Measurements from ENCODE around the gene PTPRC. TPM values are rescaled to one million over a fixed set of nuclear protein-coding genes. Genes with fewer than 3 reads are reported as not detected.

PTPRC gene
- total and polyA plus RNA-seq, 4 experiments from 2014 or later, result 915 to 1,019 (median 980) TPM

- intact Hi-C loops (cut with micrococcal nuclease), result loop anchor here (1.0 kb wide), 1 partner anchor 8 kb away; no protein-coding TSS in a partner anchor
- no peaks in the 10 kb centered on the region for H3K27me3 ChIP-seq (ENCODE audit: insufficient read depth, low read length)
- peaks cover 68 to 83% (median 77%) of the 10 kb centered on the region in 4 donors for H3K4me1 Mint-ChIP-seq
- ChIA-PET CTCF (ENCODE audit: partially characterized antibody) (no interaction called here), POLR2A (ENCODE audit: partially characterized antibody) (interaction anchor here (1.0 to 22.8 kb wide), 6 partner anchors 12 to 45 kb away, joined by 3 to 449 read pairs (median 162); partner anchors contain the start of gene PTPRC)
- H3K4me3 ChIP-seq (ENCODE audit: low read length in 2 of 2), result peak overlapping the region; percentile 11 to 29
- H3K27ac Mint-ChIP-seq, result peak overlapping the region; percentile 84 to 99 (median 90)
- no peaks in the 10 kb centered on the region for H3K27me3 Mint-ChIP-seq
- H3K4me3 Mint-ChIP-seq, result peak overlapping the region; percentile 43 to 87 (median 76)
- peaks cover 95% of the 10 kb centered on the region for H3K4me1 ChIP-seq (ENCODE audit: insufficient read depth, low read length)
- H3K36me3 ChIP-seq (ENCODE audit: insufficient read depth, low read length), result peaks cover 16% of the 10 kb centered on the region
- H3K27ac ChIP-seq (ENCODE audit: low read depth, low read length), result peak overlapping the region; percentile 66
- no peaks in the 10 kb centered on the region for H3K9me3 ChIP-seq (ENCODE audit: control insufficient read depth in 1 of 2, low read length in 2 of 2)
- H3K9me3 Mint-ChIP-seq, result no peaks in the 10 kb centered on the region
- DNase-seq, result peak in 1 of 5 donors; percentile 32
- peaks cover 32 to 60% of the 10 kb centered on the region in 2 donors for H3K36me3 Mint-ChIP-seq
Measured at GRCh38 chr1:198664068-198664788, 25.4 kb downstream of the PTPRC start.

- H3K4me1 ChIP-seq (ENCODE audit: insufficient read depth, low read length), result peaks cover 98% of the 10 kb centered on the region
- H3K27ac ChIP-seq (ENCODE audit: low read depth, low read length), result peak overlapping the region; percentile 21
- ChIA-PET POLR2A (ENCODE audit: partially characterized antibody) (interaction anchor here (0.8 to 22.8 kb wide), 13 partner anchors 8 to 145 kb away, joined by 3 to 449 read pairs (median 4); partner anchors contain the start of gene PTPRC), CTCF (ENCODE audit: partially characterized antibody) (interaction anchor here (1.0 to 3.4 kb wide), 9 partner anchors 7 to 47 kb away, joined by 3 to 17 read pairs (median 6); no protein-coding TSS in a partner anchor)
- Mint-ChIP-seq H3K4me3 (peak overlapping the region in 6 of 8 donors; percentile 43 to 82 (median 75)), H3K4me1 (peaks cover 74 to 93% (median 84%) of the 10 kb centered on the region in 4 donors), H3K27me3 (no peaks in the 10 kb centered on the region), H3K27ac (peak overlapping the region; percentile 84 to 99 (median 96)), H3K36me3 (peaks cover 48 to 66% of the 10 kb centered on the region in 2 donors), H3K9me3 (no peaks in the 10 kb centered on the region)
- H3K9me3 ChIP-seq (ENCODE audit: control insufficient read depth in 1 of 2, low read length in 2 of 2), result no peaks in the 10 kb centered on the region
- H3K36me3 ChIP-seq (ENCODE audit: insufficient read depth, low read length), result peaks cover 16% of the 10 kb centered on the region
- no peak for DNase-seq
- no peak overlapping the region for H3K4me3 ChIP-seq (ENCODE audit: low read length in 2 of 2)
- no peaks in the 10 kb centered on the region for H3K27me3 ChIP-seq (ENCODE audit: insufficient read depth, low read length)
- intact Hi-C loops (cut with micrococcal nuclease), result no loop called here
Measured at GRCh38 chr1:198667186-198667585, 28.3 kb downstream of the PTPRC start.

- Histone ChIP-seq H3K4me1 (ENCODE audit: insufficient read depth, low read length) (peaks cover 98% of the 10 kb centered on the region), H3K27me3 (ENCODE audit: insufficient read depth, low read length) (no peaks in the 10 kb centered on the region), H3K27ac (ENCODE audit: low read depth, low read length) (peak overlapping the region; percentile 61), H3K9me3 (ENCODE audit: control insufficient read depth in 1 of 2, low read length in 2 of 2) (no peaks in the 10 kb centered on the region), H3K36me3 (ENCODE audit: insufficient read depth, low read length) (peaks cover 16% of the 10 kb centered on the region), H3K4me3 (ENCODE audit: low read length in 2 of 2) (peak overlapping the region in 1 of 2 donors; percentile 11)
- ChIA-PET POLR2A (ENCODE audit: partially characterized antibody) (interaction anchor here (0.6 to 22.8 kb wide), 15 partner anchors 9 to 145 kb away, joined by 3 to 449 read pairs (median 4); partner anchors contain the start of gene PTPRC), CTCF (ENCODE audit: partially characterized antibody) (interaction anchor here (1.0 to 3.4 kb wide), 10 partner anchors 8 to 57 kb away, joined by 3 to 17 read pairs (median 6); no protein-coding TSS in a partner anchor)
- H3K27me3 Mint-ChIP-seq, result no peaks in the 10 kb centered on the region
- peaks cover 50 to 66% of the 10 kb centered on the region in 2 donors for H3K36me3 Mint-ChIP-seq
- peak overlapping the region; percentile 19 to 82 (median 72) for H3K4me3 Mint-ChIP-seq
- no peaks in the 10 kb centered on the region for H3K9me3 Mint-ChIP-seq
- peaks cover 74 to 93% (median 83%) of the 10 kb centered on the region in 4 donors for H3K4me1 Mint-ChIP-seq
- no peak for DNase-seq
- H3K27ac Mint-ChIP-seq, result peak overlapping the region; percentile 96 to 99 (median 97)
- intact Hi-C loops (cut with micrococcal nuclease), result no loop called here
Measured at GRCh38 chr1:198667807-198668206, 29.0 kb downstream of the PTPRC start.

GRCh38 chr1:198669023-198669698 lies 30.3 kb downstream of the PTPRC start:
- Histone ChIP-seq H3K4me3 (ENCODE audit: low read length in 2 of 2) (no peak overlapping the region), H3K27me3 (ENCODE audit: insufficient read depth, low read length) (no peaks in the 10 kb centered on the region), H3K36me3 (ENCODE audit: insufficient read depth, low read length) (peaks cover 16% of the 10 kb centered on the region), H3K9me3 (ENCODE audit: control insufficient read depth in 1 of 2, low read length in 2 of 2) (no peaks in the 10 kb centered on the region), H3K4me1 (ENCODE audit: insufficient read depth, low read length) (peaks cover 98% of the 10 kb centered on the region), H3K27ac (ENCODE audit: low read depth, low read length) (peak overlapping the region; percentile 61)
- Mint-ChIP-seq H3K4me1 (peaks cover 75 to 95% (median 85%) of the 10 kb centered on the region in 4 donors), H3K27me3 (no peaks in the 10 kb centered on the region), H3K9me3 (no peaks in the 10 kb centered on the region), H3K36me3 (peaks cover 51 to 69% of the 10 kb centered on the region in 2 donors), H3K27ac (peak overlapping the region; percentile 96 to 99 (median 97)), H3K4me3 (peak overlapping the region; percentile 64 to 82 (median 76))
- CTCF ChIA-PET (ENCODE audit: partially characterized antibody), result interaction anchor here (0.5 to 3.4 kb wide), 5 partner anchors 9 to 49 kb away, joined by 3 to 17 read pairs (median 11); no protein-coding TSS in a partner anchor
- DNase-seq, result peak; percentile 56 to 81 (median 68)
- intact Hi-C loops (cut with micrococcal nuclease), result loop anchor here (1.0 kb wide), 3 partner anchors 9 to 13 kb away; no protein-coding TSS in a partner anchor
- POLR2A ChIA-PET (ENCODE audit: partially characterized antibody), result interaction anchor here (0.6 to 22.8 kb wide), 6 partner anchors 10 to 133 kb away, joined by 3 to 449 read pairs (median 198); partner anchors contain the start of gene PTPRC

- no peaks in the 10 kb centered on the region for H3K27me3 Mint-ChIP-seq
Measured at GRCh38 chr1:198669771-198670170, 30.9 kb downstream of the PTPRC start.

GRCh38 chr1:198671136-198671535 lies 32.3 kb downstream of the PTPRC start:
- no peak overlapping the region for H3K4me3 ChIP-seq (ENCODE audit: low read length in 2 of 2)
- H3K27ac ChIP-seq (ENCODE audit: low read depth, low read length), result peak overlapping the region; percentile 63
- peak overlapping the region; percentile 85 to 99 (median 91) for H3K27ac Mint-ChIP-seq
- no peaks in the 10 kb centered on the region for H3K27me3 ChIP-seq (ENCODE audit: insufficient read depth, low read length)
- peak overlapping the region; percentile 34 to 76 (median 66) for H3K4me3 Mint-ChIP-seq
- CTCF ChIA-PET (ENCODE audit: partially characterized antibody), result interaction anchor here (1.4 to 2.7 kb wide), 3 partner anchors 8 to 51 kb away, joined by 5 to 12 read pairs (median 12); no protein-coding TSS in a partner anchor
- no peak for DNase-seq
- peaks cover 98% of the 10 kb centered on the region for H3K4me1 ChIP-seq (ENCODE audit: insufficient read depth, low read length)
- H3K36me3 ChIP-seq (ENCODE audit: insufficient read depth, low read length), result peaks cover 8% of the 10 kb centered on the region
- no peaks in the 10 kb centered on the region for H3K9me3 Mint-ChIP-seq
- POLR2A ChIA-PET (ENCODE audit: partially characterized antibody), result interaction anchor here (0.6 to 22.8 kb wide), 6 partner anchors 11 to 903 kb away, joined by 3 to 449 read pairs (median 198); partner anchors contain the start of gene PTPRC
- H3K4me1 Mint-ChIP-seq, result peaks cover 73 to 95% (median 86%) of the 10 kb centered on the region in 4 donors
- no peaks in the 10 kb centered on the region for H3K9me3 ChIP-seq (ENCODE audit: control insufficient read depth in 1 of 2, low read length in 2 of 2)
- intact Hi-C loops (cut with micrococcal nuclease), result no loop called here
- H3K27me3 Mint-ChIP-seq, result no peaks in the 10 kb centered on the region
- peaks cover 53 to 68% of the 10 kb centered on the region in 2 donors for H3K36me3 Mint-ChIP-seq

More at GRCh38 chr1:198669771-198670170, 30.9 kb downstream of the PTPRC start:
- CTCF ChIA-PET (ENCODE audit: partially characterized antibody), result interaction anchor here (0.5 to 3.4 kb wide), 4 partner anchors 10 to 49 kb away, joined by 3 to 17 read pairs (median 7); no protein-coding TSS in a partner anchor
- DNase-seq, result no peak
- H3K9me3 ChIP-seq (ENCODE audit: control insufficient read depth in 1 of 2, low read length in 2 of 2), result no peaks in the 10 kb centered on the region
- H3K36me3 ChIP-seq (ENCODE audit: insufficient read depth, low read length), result peaks cover 16% of the 10 kb centered on the region
- H3K4me3 ChIP-seq (ENCODE audit: low read length in 2 of 2), result no peak overlapping the region
- Mint-ChIP-seq H3K9me3 (no peaks in the 10 kb centered on the region), H3K4me3 (peak overlapping the region; percentile 61 to 82 (median 76)), H3K27ac (peak overlapping the region; percentile 95 to 99 (median 96)), H3K36me3 (peaks cover 55 to 67% of the 10 kb centered on the region in 2 donors), H3K4me1 (peaks cover 72 to 93% (median 83%) of the 10 kb centered on the region in 4 donors)
- intact Hi-C loops (cut with micrococcal nuclease), result loop anchor here (1.0 kb wide), 3 partner anchors 9 to 13 kb away; no protein-coding TSS in a partner anchor
- peaks cover 97% of the 10 kb centered on the region for H3K4me1 ChIP-seq (ENCODE audit: insufficient read depth, low read length)
- H3K27ac ChIP-seq (ENCODE audit: low read depth, low read length), result peak overlapping the region; percentile 61
- POLR2A ChIA-PET (ENCODE audit: partially characterized antibody), result interaction anchor here (6.4 to 22.8 kb wide), 5 partner anchors 11 to 47 kb away, joined by 40 to 449 read pairs (median 284); partner anchors contain the start of gene PTPRC
- H3K27me3 ChIP-seq (ENCODE audit: insufficient read depth, low read length), result no peaks in the 10 kb centered on the region

All from CD4-positive, alpha-beta memory T cell (primary cell).